ENCODE data around the gene TXNDC11.

DNA sequence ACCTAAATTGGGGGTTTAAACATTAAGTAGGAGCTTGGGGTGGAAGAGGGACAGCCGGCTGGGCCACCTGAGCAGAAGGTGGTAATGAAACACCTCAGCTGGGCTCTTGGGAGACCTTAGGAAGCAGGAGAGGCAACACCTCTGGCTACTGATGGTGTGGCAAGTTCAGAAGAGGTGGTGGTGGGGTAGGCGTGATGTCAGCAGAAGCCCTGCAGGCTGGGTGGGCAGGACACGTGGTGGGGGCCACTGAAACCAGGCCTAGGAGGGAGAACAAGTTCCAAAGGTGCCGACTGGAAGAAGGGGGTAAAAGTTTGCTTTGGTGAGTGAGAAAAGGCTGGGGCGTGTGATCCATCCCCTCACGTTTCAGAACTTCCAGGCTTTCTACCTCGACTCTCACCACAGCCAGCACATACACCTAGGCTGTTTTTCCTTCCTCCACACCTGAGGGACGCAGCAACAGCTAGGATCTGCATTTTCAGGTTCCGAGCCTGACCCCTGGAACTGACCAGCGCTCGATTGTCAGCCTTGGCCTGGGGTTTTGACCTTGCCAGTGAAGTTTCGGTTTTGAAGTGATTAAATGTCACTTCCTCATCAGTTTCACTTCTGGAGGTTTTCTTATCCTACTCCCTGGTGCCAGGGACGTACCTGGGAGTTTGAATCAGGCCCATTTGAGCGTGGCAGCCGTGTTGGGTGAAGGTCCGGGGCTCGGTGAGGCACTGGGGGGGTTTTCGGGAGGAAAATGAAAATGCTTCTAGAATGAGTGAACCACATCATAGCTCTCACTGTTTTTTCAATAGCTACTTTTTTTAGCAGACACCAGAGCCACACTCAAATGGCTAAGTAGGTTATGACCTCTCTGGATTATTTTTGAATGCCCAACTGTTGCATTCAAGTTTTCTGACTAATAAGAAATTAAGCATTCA is 64.4 kb downstream of the TXNDC11 start:
- TF ChIP-seq CTCF (optimal IDR thresholded peaks at IDR 0.05 in 1 of 3, IDR thresholded peaks at IDR 0.05 in 1 of 3, conservative IDR thresholded peaks at IDR 0.05 in 1 of 3; ENCODE audit: extremely low read depth in 1 of 3, insufficient read depth in 2 of 3, low read length in 3 of 3): no peak
- TF ChIP-seq EZH2 (IDR thresholded peaks at IDR 0.05; ENCODE audit: low read length): no peak
